Coronary artery (tissue), 2 donors: ENCODE data around the gene HDAC9.

Source experiments
- DNase-seq: peaks from one replicate; pipeline ENCODE4 v3.0.0-alpha.2; 2017; ENCODE audit warnings: low spot score
- H3K27ac ChIP-seq, 2 donors: fragments of 200-600 bp; sonication (generic); one replicate each; pipeline ENCODE4 v1.5.1; 2016 to 2019
- H3K4me3 ChIP-seq: fragments of 200-600 bp; sonication (generic); 2 replicates; pipeline ENCODE4 v1.5.1; 2016; ENCODE audit warnings: mild to moderate bottlenecking, moderate library complexity
- CTCF ChIP-seq: fragments of 200-600 bp; sonication (generic); IDR thresholded peaks from one replicate; pipeline ENCODE4 v1.5.1; 2019; ENCODE audit warnings: antibody characterized with exemption

HDAC9 gene

GRCh38 chr7:18655912-18656311 lies 160.4 kb downstream of the HDAC9 start:
- Histone ChIP-seq H3K4me3 (no peak overlapping the region), H3K27ac (no peak overlapping the region)
- DNase-seq: no peak
- TF ChIP-seq CTCF: no peak

GRCh38 chr7:18656362-18656761 lies 160.8 kb downstream of the HDAC9 start:
- Histone ChIP-seq H3K4me3 (no peak overlapping the region), H3K27ac (no peak overlapping the region)
- no peak for TF ChIP-seq CTCF
- DNase-seq: no peak

GRCh38 chr7:18659746-18660145 lies 164.2 kb downstream of the HDAC9 start:
- Histone ChIP-seq H3K4me3 (no peak overlapping the region), H3K27ac (no peak overlapping the region)
- no peak for DNase-seq
- TF ChIP-seq CTCF: no peak

- no peak for TF ChIP-seq CTCF
- Histone ChIP-seq H3K27ac (no peak overlapping the region), H3K4me3 (no peak overlapping the region)
- DNase-seq: no peak
These were observed 167.8 kb downstream of the HDAC9 start for GRCh38 chr7:18663321-18663720.

- peak; percentile 85 for TF ChIP-seq CTCF
- Histone ChIP-seq H3K4me3 (no peak overlapping the region), H3K27ac (no peak overlapping the region)
- DNase-seq: peak; percentile 81
These were observed 170.7 kb downstream of the HDAC9 start for GRCh38 chr7:18666107-18666728.

GRCh38 chr7:18667466-18667865 lies 171.9 kb downstream of the HDAC9 start:
- H3K4me3 ChIP-seq: no peak overlapping the region
- no peak overlapping the region for H3K27ac ChIP-seq
- no peak for DNase-seq
- no peak for TF ChIP-seq CTCF

GRCh38 chr7:18671176-18671575 lies 175.6 kb downstream of the HDAC9 start:
- H3K27ac ChIP-seq: no peak overlapping the region
- no peak overlapping the region for H3K4me3 ChIP-seq
- no peak for TF ChIP-seq CTCF
- DNase-seq: no peak
